Measurements from ENCODE around the gene TANGO2.

DNA sequence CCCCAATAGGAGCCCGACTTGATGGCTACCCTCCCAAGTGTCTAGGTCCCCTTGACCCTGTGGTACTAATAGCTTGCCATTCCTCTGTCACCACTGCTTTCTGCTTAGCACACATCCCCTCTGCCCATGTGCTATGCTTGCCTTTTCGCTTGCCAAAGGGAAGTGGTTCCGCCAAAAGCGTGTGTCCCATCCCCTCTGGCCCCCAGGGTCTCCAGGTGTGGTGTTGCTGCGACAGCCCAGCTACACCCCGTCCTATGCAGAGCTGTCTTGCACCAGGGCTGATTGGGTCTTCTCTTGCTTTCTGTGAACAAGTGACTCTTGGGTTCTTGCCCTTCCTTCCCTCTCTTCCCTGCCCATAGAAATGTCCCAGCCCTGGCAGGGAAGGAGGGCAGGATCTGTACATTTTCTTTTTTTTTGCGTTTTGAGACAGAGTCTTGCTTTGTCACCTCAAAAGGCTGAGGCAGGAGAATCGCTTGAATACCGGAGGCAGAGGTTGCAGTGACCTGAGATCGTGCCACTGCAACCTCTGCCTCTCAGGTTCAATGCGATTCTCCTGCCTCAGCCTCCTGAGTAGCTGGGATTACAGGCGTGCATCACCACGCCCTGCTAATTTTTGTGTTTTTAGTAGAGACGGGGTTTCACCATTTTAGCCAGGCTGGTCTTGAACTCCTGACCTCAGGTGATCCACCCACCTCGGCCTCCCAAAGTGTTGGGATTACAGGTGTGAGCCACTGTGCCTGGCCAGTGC, 3.9 kb downstream of the TANGO2 start:
- no peak for TF ChIP-seq EZH2 (IDR thresholded peaks at IDR 0.05; ENCODE audit: borderline replicate concordance, low read depth, low read length, severe bottlenecking)
- TF ChIP-seq, protein P1, sequence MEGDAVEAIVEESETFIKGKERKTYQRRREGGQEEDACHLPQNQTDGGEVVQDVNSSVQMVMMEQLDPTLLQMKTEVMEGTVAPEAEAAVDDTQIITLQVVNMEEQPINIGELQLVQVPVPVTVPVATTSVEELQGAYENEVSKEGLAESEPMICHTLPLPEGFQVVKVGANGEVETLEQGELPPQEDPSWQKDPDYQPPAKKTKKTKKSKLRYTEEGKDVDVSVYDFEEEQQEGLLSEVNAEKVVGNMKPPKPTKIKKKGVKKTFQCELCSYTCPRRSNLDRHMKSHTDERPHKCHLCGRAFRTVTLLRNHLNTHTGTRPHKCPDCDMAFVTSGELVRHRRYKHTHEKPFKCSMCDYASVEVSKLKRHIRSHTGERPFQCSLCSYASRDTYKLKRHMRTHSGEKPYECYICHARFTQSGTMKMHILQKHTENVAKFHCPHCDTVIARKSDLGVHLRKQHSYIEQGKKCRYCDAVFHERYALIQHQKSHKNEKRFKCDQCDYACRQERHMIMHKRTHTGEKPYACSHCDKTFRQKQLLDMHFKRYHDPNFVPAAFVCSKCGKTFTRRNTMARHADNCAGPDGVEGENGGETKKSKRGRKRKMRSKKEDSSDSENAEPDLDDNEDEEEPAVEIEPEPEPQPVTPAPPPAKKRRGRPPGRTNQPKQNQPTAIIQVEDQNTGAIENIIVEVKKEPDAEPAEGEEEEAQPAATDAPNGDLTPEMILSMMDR (IDR thresholded peaks at IDR 0.05; ENCODE audit: borderline replicate concordance, extremely low read depth, low read length, poor library complexity, severe bottlenecking): no peak
